NCI-H69 (cell line): Measurements from ENCODE around the gene HSPB7.

Experiments
- DNase-seq: peaks from one replicate; lab custom pipeline; 2025; lab: John Stamatoyannopoulos, UW

Gene HSPB7

GRCh38 chr1:15975805-15976680, 41.8 kb downstream of the HSPB7 start, which contains the start of gene ZBTB17:
Gene ZBTB17, minus strand, starts transcription at chr1:15976101. Its CDS starts 27,606 bp downstream, at chr1:15948495.
- peak; percentile 91 for DNase-seq

GRCh38 chr1:15975358-15975804, 42.5 kb downstream of the HSPB7 start:
- DNase-seq, result peak; percentile 52

- DNase-seq, result no peak
These were observed 43.0 kb downstream of the HSPB7 start for GRCh38 chr1:15974855-15975254.

GRCh38 chr1:15973772-15974171, 44.1 kb downstream of the HSPB7 start:
- no peak for DNase-seq

- DNase-seq, result no peak
These were observed 45.4 kb downstream of the HSPB7 start for GRCh38 chr1:15972409-15972808.

- no peak for DNase-seq
These were observed 46.9 kb downstream of the HSPB7 start for GRCh38 chr1:15970911-15971310.

GRCh38 chr1:15969321-15969880, 48.4 kb downstream of the HSPB7 start:
- no peak for DNase-seq

- no peak for DNase-seq
These were observed 49.7 kb downstream of the HSPB7 start for GRCh38 chr1:15968172-15968571.

- no peak for DNase-seq
These were observed 50.9 kb downstream of the HSPB7 start for GRCh38 chr1:15966956-15967344.

- DNase-seq, result no peak
These were observed 51.5 kb downstream of the HSPB7 start for GRCh38 chr1:15966081-15966955.

GRCh38 chr1:15965228-15965767, 52.5 kb downstream of the HSPB7 start:
- no peak for DNase-seq
